HG03108 (cell line): ENCODE results near the gene PFKP.

Experiments
- ATAC-seq: cut with Tn5 transposase; IDR thresholded peaks from one replicate; pipeline ENCODE4 v1.9.1; 2021; ENCODE audit warnings: moderate library complexity; ENCODE audit not compliant: unreplicated experiment

Gene PFKP

GRCh38 chr10:3068968-3069737, 1.8 kb downstream of the PFKP start:
- ATAC-seq = peak; percentile 29

GRCh38 chr10:3069876-3070275, 2.5 kb downstream of the PFKP start:
- no peak for ATAC-seq

- ATAC-seq = no peak
Observed at GRCh38 chr10:3071405-3072198, 4.3 kb downstream of the PFKP start.

- no peak for ATAC-seq
Observed at GRCh38 chr10:3072641-3073360, 5.5 kb downstream of the PFKP start.

- ATAC-seq = no peak
Observed at GRCh38 chr10:3074145-3074665, 6.9 kb downstream of the PFKP start.

GRCh38 chr10:3074985-3075600, 7.7 kb downstream of the PFKP start:
- ATAC-seq = no peak

- ATAC-seq = no peak
Observed at GRCh38 chr10:3076138-3076537, 8.8 kb downstream of the PFKP start.

- ATAC-seq = no peak
Observed at GRCh38 chr10:3077509-3077908, 10.2 kb downstream of the PFKP start.

GRCh38 chr10:3077940-3078630, 10.7 kb downstream of the PFKP start:
- ATAC-seq = no peak

GRCh38 chr10:3081383-3081981, 14.1 kb downstream of the PFKP start:
- no peak for ATAC-seq

- no peak for ATAC-seq
Observed at GRCh38 chr10:3082290-3082689, 14.9 kb downstream of the PFKP start.

GRCh38 chr10:3085785-3086567, 18.6 kb downstream of the PFKP start:
- no peak for ATAC-seq

- ATAC-seq = no peak
Observed at GRCh38 chr10:3090388-3090787, 23.0 kb downstream of the PFKP start.

- peak; percentile 43 for ATAC-seq
Observed at GRCh38 chr10:3090914-3091787, 23.8 kb downstream of the PFKP start.

GRCh38 chr10:3091921-3092320, 24.6 kb downstream of the PFKP start:
- ATAC-seq = no peak

GRCh38 chr10:3093996-3094395, 26.6 kb downstream of the PFKP start:
- no peak for ATAC-seq

GRCh38 chr10:3094609-3095036, 27.3 kb downstream of the PFKP start:
- no peak for ATAC-seq
